H1 (cell line): Measurements from ENCODE around the gene PTGIS. TPM values are rescaled to one million over a fixed set of nuclear protein-coding genes. Genes with fewer than 3 reads are reported as not detected.

Experiments
- CTCF ChIA-PET: fragments of 300-600 bp; sonication (Branson Sonifier 250); formaldehyde crosslinking; loops from one replicate; lab custom pipeline; 2021; ENCODE audit not compliant: partially characterized antibody; lab: Charles Lee
- POLR2A ChIA-PET: fragments of 300-600 bp; sonication (Branson Sonifier 250); formaldehyde crosslinking; loops from one replicate; lab custom pipeline; 2021; ENCODE audit warnings: inconsistent platforms; ENCODE audit not compliant: partially characterized antibody; lab: Charles Lee
- DNase-seq, 2 experiments: peaks; one replicate each; pipeline versions ENCODE4 v3.0.0 to v3.0.0-alpha.2; 2010 to 2022; ENCODE audit warnings: low spot score in 2 of 2, low read depth in 1 of 2, mixed read lengths in 1 of 2
- FAIRE-seq: peaks from 2 replicates; lab custom pipeline; 2011; peaks lifted over from hg19 to GRCh38; lab: Jason Lieb, UNC
- H2AFZ ChIP-seq: 2 replicates; pipeline ENCODE4 v1.8.1; 2012; ENCODE audit warnings: low read length, inconsistent platforms
- H2AK5ac ChIP-seq: 2 replicates; pipeline ENCODE4 v1.6.1; 2013; ENCODE audit warnings: low read depth, low read length
- H2BK120ac ChIP-seq: replicated peaks from 2 replicates; pipeline ENCODE3; 2013; ENCODE audit warnings: low read depth, low read length, inconsistent platforms
- H2BK12ac ChIP-seq: 2 replicates; pipeline ENCODE4 v1.6.1; 2013; ENCODE audit warnings: low read depth, low read length
- H2BK15ac ChIP-seq: 2 replicates; pipeline ENCODE4 v1.6.1; 2013; ENCODE audit warnings: low read length
- H2BK20ac ChIP-seq: 2 replicates; pipeline ENCODE4 v1.6.1; 2013; ENCODE audit warnings: low read length
- H2BK5ac ChIP-seq: 2 replicates; pipeline ENCODE4 v1.6.1; 2013; ENCODE audit warnings: low read depth, low read length
- H3K14ac ChIP-seq: 2 replicates; pipeline ENCODE4 v1.6.1; 2013; ENCODE audit warnings: inconsistent platforms; ENCODE audit not compliant: insufficient read length
- H3K18ac ChIP-seq: 2 replicates; pipeline ENCODE4 v1.6.1; 2013; ENCODE audit warnings: low read length; ENCODE audit errors: extremely low read depth
- H3K23ac ChIP-seq: 2 replicates; pipeline ENCODE4 v1.6.1; 2013; ENCODE audit warnings: inconsistent platforms; ENCODE audit not compliant: insufficient read length
- H3K23me2 ChIP-seq: 2 replicates; pipeline ENCODE4 v1.6.1; 2013; ENCODE audit warnings: low read depth, low read length
- H3K27ac ChIP-seq: 2 replicates; pipeline ENCODE4 v1.6.1; 2011; ENCODE audit warnings: low read depth, low read length, inconsistent platforms
- H3K27me3 ChIP-seq, 4 experiments: replicated peaks in 1 of 4; 1 replicate in 1 of 4; 2 replicates in 3 of 4; pipeline versions ENCODE4 v1.6.1 to v1.8.1; 2011 to 2013; ENCODE audit warnings: low read length in 3 of 4, mild to moderate bottlenecking in 3 of 4, inconsistent platforms in 2 of 4, mixed read lengths in 2 of 4, moderate library complexity in 1 of 4; ENCODE audit not compliant: control insufficient read depth in 3 of 4, insufficient read depth in 3 of 4; ENCODE audit errors: extremely low read depth in 1 of 4
- H3K36me3 ChIP-seq, 4 experiments: 2 replicates each; pipeline versions ENCODE4 v1.6.1 to v1.8.1; 2011 to 2013; ENCODE audit warnings: mild to moderate bottlenecking in 4 of 4, low read length in 3 of 4, moderate library complexity in 2 of 4, control low read depth in 1 of 4, inconsistent platforms in 1 of 4; ENCODE audit not compliant: insufficient read depth in 4 of 4, control insufficient read depth in 2 of 4
- H3K4ac ChIP-seq: replicated peaks from 2 replicates; pipeline ENCODE3; 2013; ENCODE audit warnings: low read length, low read depth, mixed read lengths, inconsistent platforms; ENCODE audit not compliant: insufficient read length
- H3K4me1 ChIP-seq, 4 experiments: replicated peaks in 1 of 4; 1 replicate in 1 of 4; 2 replicates in 3 of 4; pipeline versions ENCODE4 v1.6.1 to v1.8.1; 2011 to 2013; ENCODE audit warnings: low read length in 3 of 4, inconsistent platforms in 2 of 4, mixed read lengths in 1 of 4; ENCODE audit not compliant: insufficient read depth in 4 of 4, control insufficient read depth in 3 of 4
- H3K4me2 ChIP-seq, 2 experiments: 2 replicates each; pipeline versions ENCODE4 v1.6.1 to v1.8.1; 2011 to 2013; ENCODE audit warnings: low read depth in 2 of 2, low read length in 2 of 2, control low read depth in 1 of 2, inconsistent platforms in 1 of 2, mild to moderate bottlenecking in 1 of 2; ENCODE audit not compliant: insufficient read depth in 1 of 2
- H3K4me3 ChIP-seq, 4 experiments: fragments of 200-600, 300-600 bp in 1 of 4; sonication (generic), shearing (Covaris generic), sonication (Bioruptor Twin) in 1 of 4; 2 replicates each; pipeline versions ENCODE4 v1.5.1 to v1.8.1; 2011 to 2016; ENCODE audit warnings: low read length in 4 of 4, low read depth in 3 of 4, control low read depth in 2 of 4, inconsistent platforms in 2 of 4, mild to moderate bottlenecking in 2 of 4, mixed read lengths in 1 of 4, moderate library complexity in 1 of 4; ENCODE audit not compliant: insufficient read depth in 2 of 4; ENCODE audit errors: extremely low read depth in 1 of 4
- H3K56ac ChIP-seq: replicated peaks from 2 replicates; pipeline ENCODE3; 2013; ENCODE audit warnings: low read depth, mild to moderate bottlenecking, mixed read lengths, low read length, inconsistent platforms; ENCODE audit not compliant: insufficient read length
- H3K79me1 ChIP-seq: 2 replicates; pipeline ENCODE4 v1.6.1; 2013; ENCODE audit warnings: low read depth, low read length, control low read depth
- H3K79me2 ChIP-seq, 2 experiments: 2 replicates each; pipeline versions ENCODE4 v1.6.1 to v1.8.1; 2012 to 2013; ENCODE audit warnings: low read length in 2 of 2, mild to moderate bottlenecking in 2 of 2, inconsistent platforms in 1 of 2; ENCODE audit not compliant: insufficient read depth in 2 of 2, control insufficient read depth in 1 of 2
- H3K9ac ChIP-seq, 4 experiments: replicated peaks in 1 of 4; 1 replicate in 1 of 4; 2 replicates in 3 of 4; pipeline versions ENCODE4 v1.6.1 to v1.8.1; 2011 to 2013; ENCODE audit warnings: low read depth in 3 of 4, low read length in 3 of 4, control low read depth in 2 of 4, mild to moderate bottlenecking in 2 of 4, moderate library complexity in 2 of 4, inconsistent platforms in 1 of 4; ENCODE audit errors: extremely low read depth in 1 of 4
- H3K9me3 ChIP-seq, 2 experiments: 2 replicates each; pipeline versions ENCODE4 v1.6.1 to v1.8.1; 2012 to 2013; ENCODE audit warnings: mild to moderate bottlenecking in 2 of 2, moderate library complexity in 2 of 2, control low read depth in 1 of 2, inconsistent platforms in 1 of 2, low read depth in 1 of 2, low read length in 1 of 2, mixed read lengths in 1 of 2; ENCODE audit not compliant: insufficient read depth in 2 of 2
- H4K20me1 ChIP-seq, 2 experiments: replicated peaks in 1 of 2; 2 replicates each; pipeline versions ENCODE3 to v1.8.1; 2011 to 2013; ENCODE audit warnings: inconsistent platforms in 2 of 2, low read length in 2 of 2, mild to moderate bottlenecking in 1 of 2; ENCODE audit not compliant: insufficient read depth in 2 of 2, control insufficient read depth in 1 of 2
- H4K5ac ChIP-seq: 2 replicates; pipeline ENCODE4 v1.6.1; 2013; ENCODE audit warnings: low read length, low read depth, mixed read lengths, inconsistent platforms; ENCODE audit not compliant: insufficient read length
- H4K8ac ChIP-seq: 2 replicates; pipeline ENCODE4 v1.8.0; 2013; ENCODE audit warnings: mild to moderate bottlenecking, moderate library complexity, low read length, inconsistent platforms; ENCODE audit not compliant: insufficient read depth; ENCODE audit errors: extremely low read depth
- H4K91ac ChIP-seq: replicated peaks from 2 replicates; pipeline ENCODE3; 2013; ENCODE audit warnings: low read length, mixed read lengths, inconsistent platforms; ENCODE audit not compliant: insufficient read length
- BCL11A ChIP-seq, 2 experiments: IDR thresholded peaks; one replicate each; pipeline ENCODE4 v1.6.1; 2011; ENCODE audit warnings: low read depth in 2 of 2, low read length in 2 of 2, mild to moderate bottlenecking in 2 of 2
- E2F6 ChIP-seq: IDR thresholded peaks from 2 replicates; pipeline ENCODE4 v1.6.1; 2012; ENCODE audit warnings: inconsistent platforms
- KDM5A ChIP-seq: fragments of 200-600 bp; IDR thresholded peaks from 2 replicates; pipeline ENCODE4 v1.7.1; 2012; ENCODE audit warnings: mild to moderate bottlenecking, low read length, inconsistent platforms, mixed read lengths
- MAFK ChIP-seq: IDR thresholded peaks from 2 replicates; pipeline ENCODE4 v1.6.1; 2012; ENCODE audit warnings: low read depth, mild to moderate bottlenecking, improper control_type of control experiment, low read length
- RAD21 ChIP-seq, 2 experiments: IDR thresholded peaks in 1 of 2; conservative IDR thresholded peaks in 1 of 2; 2 replicates each; pipeline ENCODE4 v1.6.1; 2011; ENCODE audit warnings: low read depth in 2 of 2, low read length in 2 of 2, improper control_type of control experiment in 1 of 2, inconsistent platforms in 1 of 2, mild to moderate bottlenecking in 1 of 2, moderate library complexity in 1 of 2
- SAP30 ChIP-seq: fragments of 300-600 bp; sonication (generic); IDR thresholded peaks from 2 replicates; pipeline ENCODE4 v1.7.1; 2012; ENCODE audit warnings: low read length, moderate library complexity, mild to moderate bottlenecking, inconsistent platforms; ENCODE audit not compliant: insufficient read depth, insufficient replicate concordance
- SIRT6 ChIP-seq: IDR thresholded peaks from one replicate; pipeline ENCODE4 v1.7.1; 2012; ENCODE audit warnings: low read length, inconsistent platforms
- SIX5 ChIP-seq: IDR thresholded peaks from 2 replicates; pipeline ENCODE4 v1.6.1; 2011; ENCODE audit warnings: mild to moderate bottlenecking, low read depth, low read length
- SP4 ChIP-seq: IDR thresholded peaks from 2 replicates; pipeline ENCODE4 v1.6.1; 2012; ENCODE audit warnings: low read length, inconsistent platforms
- TBP ChIP-seq: IDR thresholded peaks from 2 replicates; pipeline ENCODE4 v1.6.1; 2011; ENCODE audit warnings: low read depth, low read length, improper control_type of control experiment
- TEAD4 ChIP-seq: IDR thresholded peaks from 2 replicates; pipeline ENCODE4 v1.6.1; 2012; ENCODE audit warnings: low read depth, low read length, inconsistent platforms, mixed read lengths
- WGBS, 2 experiments: shearing (Covaris generic) in 1 of 2; methylation state at CpG; one replicate each; pipeline versions ENCODE4 v1.1.6 to v1.1.7; 2013 to 2015; ENCODE audit warnings: low lambda C conversion rate in 2 of 2, mixed read lengths in 2 of 2, inconsistent platforms in 1 of 2, low coverage in 1 of 2, missing lambda C conversion rate in 1 of 2; ENCODE audit not compliant: insufficient replicate concordance in 2 of 2, insufficient coverage in 1 of 2, insufficient read length in 1 of 2; ENCODE audit errors: extremely low coverage in 1 of 2, missing lambda C conversion rate in 1 of 2; 5-methylcytosine and 5-hydroxymethylcytosine counted together
- polyA plus RNA-seq, 7 experiments: library from polyadenylated mRNA; depleted of rRNA in 3 of 7; stranded (reverse) in 5 of 7; unstranded in 2 of 7; fragments of >200 nt in 5 of 7; fragments of 200-250 nt in 2 of 7; gene quantifications; 1 replicate in 5 of 7; 2 replicates in 1 of 7; 4 replicates in 1 of 7; pipeline versions ENCODE4 v1.2.1 to v1.2.3, GENCODE V29; 2011 to 2013; ENCODE audit warnings: missing spikeins in 2 of 7, mixed read lengths in 2 of 7
- total RNA-seq: library from RNA; stranded (reverse); fragmentation: NEBNext Ultra II Directional; extraction: Animal tissue kit (Norgen Biotek cat#: 25700); gene quantifications from 2 replicates; pipeline ENCODE4 v1.2.1, GENCODE V29; 2021

The PTGIS gene
- total and polyA plus RNA-seq, 2 of the 8 experiments (the other 6 are each of a cell fraction or from before 2014, with no cell fraction given) = 29.9 to 35.5 TPM

GRCh38 chr20:49508435-49509199 lies 59.3 kb downstream of the PTGIS start:
- Histone ChIP-seq H3K4me1 (no peaks in the 10 kb centered on the region), H2BK12ac (peak overlapping the region; percentile 68; the same call in 1 of the 2 replicates), H3K4me2 (no peak overlapping the region), H3K27me3 (no peaks in the 10 kb centered on the region), H3K4me3 (no peak overlapping the region), H2BK5ac (no peak overlapping the region; the same call in 1 of the 2 replicates), H3K18ac (no peak overlapping the region), H4K91ac (no peak overlapping the region), H4K5ac (no peak overlapping the region), H3K79me2 (no peaks in the 10 kb centered on the region), H2BK20ac (no peak overlapping the region), H2AFZ (no peak overlapping the region), H2BK120ac (no peak overlapping the region), H3K14ac (no peak overlapping the region), H4K20me1 (peaks cover 0 to 9% of the 10 kb centered on the region in 2 experiments), H2AK5ac (no peak overlapping the region), H3K23me2 (peaks cover 9% of the 10 kb centered on the region; the same call in 1 of the 2 replicates), H3K4ac (no peak overlapping the region), H3K27ac (no peak overlapping the region), H3K79me1 (no peaks in the 10 kb centered on the region), H4K8ac (no peak overlapping the region), H3K9ac (no peak overlapping the region; a peak in 1 of 7 replicates), H3K23ac (no peak overlapping the region), H3K9me3 (no peaks in the 10 kb centered on the region), H3K36me3 (peaks cover 4 to 15% (median 8%) of the 10 kb centered on the region in 4 experiments; a peak in 6 of 8 replicates), H2BK15ac (no peak overlapping the region), H3K56ac (no peak overlapping the region)
- POLR2A ChIA-PET = interaction anchor here (0.7 to 1.5 kb wide), 3 partner anchors 21 to 232 kb away, joined by 3 to 5 read pairs (median 3); no protein-coding TSS in a partner anchor
- CTCF ChIA-PET = interaction anchor here (0.6 to 8.1 kb wide), 31 partner anchors 8 to 209 kb away, joined by 3 to 88 read pairs (median 6); partner anchors contain the start of gene KCNB1
- WGBS, 2 experiments = 83% methylated on average over 14 of the region's 14 CpGs; no CpG with 5 or more reads in 1 of the 2 experiments
- DNase-seq = no peak
- FAIRE-seq = peak; percentile 79
- TF ChIP-seq E2F6 = no peak
- TF ChIP-seq SIX5 = no peak
- no peak for TF ChIP-seq MAFK
- no peak for TF ChIP-seq SP4
- no peak for TF ChIP-seq TBP
- TF ChIP-seq SAP30 = no peak
- no peak for TF ChIP-seq TEAD4
- peak; percentile 62 to 73 for TF ChIP-seq RAD21 (IDR thresholded peaks at IDR 0.05 in 1 of 2, conservative IDR thresholded peaks at IDR 0.05 in 1 of 2; ENCODE audit: low read depth in 2 of 2, low read length in 2 of 2)
- TF ChIP-seq SIRT6 = no peak
- no peak for TF ChIP-seq BCL11A (IDR thresholded peaks at IDR 0.05; ENCODE audit: low read depth in 2 of 2, low read length in 2 of 2)
- TF ChIP-seq KDM5A = no peak
